ENCODE measurements around the gene TRIM54.

TRIM54 gene

DNA sequence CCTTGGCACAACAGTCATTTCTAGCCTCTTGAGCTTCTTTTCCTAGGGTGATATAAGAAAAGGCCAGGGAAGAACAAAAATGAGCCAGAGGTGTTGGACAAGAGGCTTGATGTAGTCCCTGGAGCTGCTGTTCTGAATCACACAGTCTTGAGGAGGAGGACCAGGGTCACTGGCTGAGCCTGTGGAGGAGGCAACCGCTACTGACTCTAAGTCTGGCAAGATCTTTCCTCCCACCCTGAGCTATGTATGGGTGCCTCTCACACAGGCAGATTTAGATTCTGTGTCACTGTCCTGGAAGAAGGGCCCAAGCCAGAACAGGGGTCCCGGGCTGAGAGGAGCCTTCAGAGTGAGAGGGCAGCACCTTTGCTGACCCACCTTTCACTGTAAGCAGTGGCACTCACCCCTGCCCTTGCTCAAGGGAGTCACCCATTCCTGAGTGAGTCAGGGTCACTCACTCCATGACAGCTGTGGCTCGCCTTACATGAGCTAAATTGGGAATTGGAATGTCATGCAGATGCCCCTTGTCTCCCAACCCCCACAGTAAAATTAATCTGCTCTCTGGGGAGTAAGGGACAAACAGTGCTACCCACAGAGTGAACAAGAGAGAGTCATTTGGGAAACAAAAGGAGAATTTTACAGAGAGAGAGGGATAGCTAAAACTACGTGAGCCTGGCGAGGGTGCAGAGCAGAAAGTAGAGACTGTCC lies at the start of gene TRIM54:
TSS of gene TRIM54 (plus strand) at position 575 of the 705 bp plus-strand sequence. CDS start 303 bp downstream, outside the sequence.
- no peak for DNase-seq (ENCODE audit: low read depth in 2 of 2)

DNA sequence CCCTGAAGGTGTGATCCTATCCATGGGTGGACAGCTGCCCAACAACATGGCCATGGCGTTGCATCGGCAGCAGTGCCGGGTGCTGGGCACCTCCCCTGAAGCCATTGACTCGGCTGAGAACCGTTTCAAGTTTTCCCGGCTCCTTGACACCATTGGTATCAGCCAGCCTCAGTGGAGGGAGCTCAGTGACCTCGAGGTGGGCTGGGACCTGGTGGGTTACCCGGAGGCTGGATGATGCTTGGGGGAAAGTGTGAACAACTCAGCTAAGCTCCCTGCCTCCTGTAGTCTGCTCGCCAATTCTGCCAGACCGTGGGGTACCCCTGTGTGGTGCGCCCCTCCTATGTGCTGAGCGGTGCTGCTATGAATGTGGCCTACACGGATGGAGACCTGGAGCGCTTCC lies 48.9 kb upstream of the TRIM54 start:
- no peak for DNase-seq (ENCODE audit: low read depth in 2 of 2)

- no peak for DNase-seq (ENCODE audit: low read depth in 2 of 2)
Observed at GRCh38 chr2:27236136-27236535, 46.1 kb upstream of the TRIM54 start.

DNA sequence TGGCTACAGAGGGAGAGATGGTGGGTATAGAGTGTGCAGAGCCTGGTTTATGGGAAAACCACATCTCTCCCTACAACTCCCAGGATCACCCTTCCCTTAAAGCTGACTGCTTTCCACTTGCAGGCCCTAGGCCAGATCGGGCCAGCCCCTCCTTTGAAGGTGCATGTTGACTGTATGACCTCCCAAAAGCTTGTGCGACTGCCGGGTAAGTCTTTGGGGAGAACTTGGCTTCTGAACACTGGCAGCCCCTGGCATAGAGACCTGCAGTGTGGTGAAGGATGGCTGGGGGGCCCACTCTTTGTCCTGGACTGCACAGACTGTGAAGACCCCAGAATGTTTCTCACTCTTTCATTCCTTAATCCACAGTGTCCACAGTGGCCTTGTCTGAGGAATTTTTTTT lies 45.6 kb upstream of the TRIM54 start:
- no peak for DNase-seq (ENCODE audit: low read depth in 2 of 2)

GRCh38 chr2:27237341-27237945 lies 44.8 kb upstream of the TRIM54 start:
- DNase-seq (ENCODE audit: low read depth in 2 of 2): no peak

DNA sequence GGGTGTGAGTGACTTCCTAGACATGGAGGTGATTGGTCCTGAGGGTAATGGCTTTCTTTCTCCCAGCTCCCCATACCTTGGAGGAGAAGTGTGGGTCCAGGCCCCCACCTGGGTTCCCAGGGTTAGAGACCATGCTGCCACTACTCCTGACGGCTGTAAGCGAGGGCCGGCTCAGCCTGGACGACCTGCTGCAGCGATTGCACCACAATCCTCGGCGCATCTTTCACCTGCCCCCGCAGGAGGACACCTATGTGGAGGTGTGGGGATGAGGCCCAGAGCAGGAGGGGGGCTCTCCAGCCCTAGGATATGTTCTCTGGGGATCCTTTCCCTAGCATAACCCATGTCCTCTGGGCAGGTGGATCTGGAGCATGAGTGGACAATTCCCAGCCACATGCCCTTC lies 43.3 kb upstream of the TRIM54 start:
- no peak for DNase-seq (ENCODE audit: low read depth in 2 of 2)

GRCh38 chr2:27240406-27240805 lies 41.8 kb upstream of the TRIM54 start:
- DNase-seq (ENCODE audit: low read depth in 2 of 2): no peak

DNA sequence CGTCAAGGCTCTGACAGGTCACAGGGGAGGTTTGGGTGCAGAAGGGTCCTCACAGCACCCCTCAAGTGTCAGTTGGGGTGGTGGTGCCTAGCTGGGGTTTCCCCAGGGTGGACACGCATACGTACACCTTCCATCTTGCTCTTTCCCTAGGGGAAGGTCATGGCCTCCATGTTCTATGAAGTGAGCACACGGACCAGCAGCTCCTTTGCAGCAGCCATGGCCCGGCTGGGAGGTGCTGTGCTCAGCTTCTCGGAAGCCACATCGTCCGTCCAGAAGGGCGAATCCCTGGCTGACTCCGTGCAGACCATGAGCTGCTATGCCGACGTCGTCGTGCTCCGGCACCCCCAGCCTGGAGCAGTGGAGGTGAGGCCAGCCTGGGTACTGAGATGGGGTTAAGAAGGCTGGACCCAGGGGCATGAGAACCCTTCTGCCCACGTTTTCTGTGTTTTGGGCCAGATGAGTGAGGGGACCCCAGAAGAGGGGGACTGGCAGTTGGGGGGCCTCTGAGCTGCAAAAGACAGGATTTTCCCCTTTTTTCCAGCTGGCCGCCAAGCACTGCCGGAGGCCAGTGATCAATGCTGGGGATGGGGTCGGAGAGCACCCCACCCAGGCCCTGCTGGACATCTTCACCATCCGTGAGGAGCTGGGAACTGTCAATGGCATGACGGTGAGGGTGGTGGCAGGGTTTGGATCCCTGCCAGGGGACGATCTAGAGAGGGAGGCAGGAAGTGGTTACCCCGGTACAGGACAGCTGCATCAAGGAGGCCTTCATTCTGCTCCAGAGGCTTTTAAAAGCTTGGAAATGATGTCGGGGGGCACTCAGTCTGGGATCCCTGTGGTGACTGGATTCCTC lies 40.2 kb upstream of the TRIM54 start:
- DNase-seq (ENCODE audit: low read depth in 2 of 2): no peak

DNA sequence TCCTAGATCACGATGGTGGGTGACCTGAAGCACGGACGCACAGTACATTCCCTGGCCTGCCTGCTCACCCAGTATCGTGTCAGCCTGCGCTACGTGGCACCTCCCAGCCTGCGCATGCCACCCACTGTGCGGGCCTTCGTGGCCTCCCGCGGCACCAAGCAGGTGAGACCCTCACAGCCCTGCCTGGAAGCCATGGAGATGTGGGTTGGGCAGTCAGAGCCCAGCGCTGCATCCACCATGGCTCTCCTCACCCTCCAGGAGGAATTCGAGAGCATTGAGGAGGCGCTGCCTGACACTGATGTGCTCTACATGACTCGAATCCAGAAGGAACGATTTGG lies 39.6 kb upstream of the TRIM54 start:
- no peak for DNase-seq (ENCODE audit: low read depth in 2 of 2)

- DNase-seq (ENCODE audit: low read depth in 2 of 2): no peak
Observed at GRCh38 chr2:27243391-27244130, 38.7 kb upstream of the TRIM54 start.

DNA sequence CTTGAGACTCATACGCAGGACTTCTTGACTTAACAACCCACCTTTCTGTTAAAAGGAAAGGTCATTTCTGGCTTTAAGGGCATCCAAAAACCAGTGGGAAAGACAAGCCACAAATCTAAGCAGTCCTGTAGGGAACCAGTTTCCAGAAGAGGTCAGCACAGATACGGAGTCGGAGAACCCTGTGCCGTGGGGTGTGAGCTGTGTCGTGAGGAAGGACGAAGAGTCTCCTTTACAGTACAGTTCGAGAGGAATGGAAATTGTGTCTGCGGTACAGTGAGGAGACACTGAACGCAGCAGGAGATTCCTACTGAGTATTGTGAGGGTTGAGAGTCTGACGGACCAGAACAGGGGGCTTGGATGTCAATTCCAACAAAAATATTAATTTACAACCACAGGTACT lies 37.1 kb upstream of the TRIM54 start:
- DNase-seq (ENCODE audit: low read depth in 2 of 2): no peak

- no peak for DNase-seq (ENCODE audit: low read depth in 2 of 2)
Observed at GRCh38 chr2:27245626-27246025, 36.6 kb upstream of the TRIM54 start.

- no peak for DNase-seq (ENCODE audit: low read depth in 2 of 2)
Observed at GRCh38 chr2:27247893-27248292, 34.3 kb upstream of the TRIM54 start.

GRCh38 chr2:27249159-27249890 lies 32.9 kb upstream of the TRIM54 start:
- no peak for DNase-seq (ENCODE audit: low read depth in 2 of 2)

DNA sequence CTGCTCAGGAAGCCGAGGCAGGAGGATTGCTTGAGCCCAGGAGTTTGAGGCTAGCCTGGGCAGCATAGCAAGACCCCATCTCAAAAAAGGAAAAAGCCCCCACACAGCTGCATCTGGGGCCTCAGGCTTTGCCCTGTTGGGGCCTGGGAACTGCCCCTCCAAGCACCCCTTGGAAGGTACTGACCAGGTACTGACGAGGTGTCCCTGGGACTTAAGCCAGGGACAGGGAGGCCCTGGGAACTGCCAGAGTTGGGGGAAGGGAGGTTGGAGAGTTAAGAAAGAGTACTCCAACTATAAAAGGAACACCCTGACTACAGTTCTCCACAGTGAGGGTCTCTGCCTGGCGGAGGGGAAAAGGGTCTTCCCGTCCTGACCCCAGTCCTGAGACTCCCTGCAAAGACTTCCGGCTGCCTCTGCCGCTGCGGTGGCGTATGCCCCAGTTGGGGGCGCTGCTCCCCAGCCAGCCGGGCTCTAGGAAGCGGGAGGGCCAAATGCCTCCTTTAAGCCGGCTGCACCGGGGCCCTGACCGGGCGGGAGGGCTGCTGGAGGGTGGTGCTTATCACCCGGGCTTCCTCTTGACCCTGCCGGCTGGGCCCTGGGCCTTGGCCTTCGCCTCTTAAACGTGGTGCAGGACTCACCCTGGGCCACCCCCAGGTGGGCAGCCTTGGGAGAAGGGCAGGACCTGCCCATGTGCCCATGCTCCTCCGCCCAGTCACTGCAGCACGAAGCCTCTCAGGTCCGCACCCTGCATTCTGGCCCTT lies 32.2 kb upstream of the TRIM54 start:
- DNase-seq (ENCODE audit: low read depth in 2 of 2): peak; percentile 25 to 41

GRCh38 chr2:27250652-27251379 lies 31.4 kb upstream of the TRIM54 start:
- no peak for DNase-seq (ENCODE audit: low read depth in 2 of 2)

DNA sequence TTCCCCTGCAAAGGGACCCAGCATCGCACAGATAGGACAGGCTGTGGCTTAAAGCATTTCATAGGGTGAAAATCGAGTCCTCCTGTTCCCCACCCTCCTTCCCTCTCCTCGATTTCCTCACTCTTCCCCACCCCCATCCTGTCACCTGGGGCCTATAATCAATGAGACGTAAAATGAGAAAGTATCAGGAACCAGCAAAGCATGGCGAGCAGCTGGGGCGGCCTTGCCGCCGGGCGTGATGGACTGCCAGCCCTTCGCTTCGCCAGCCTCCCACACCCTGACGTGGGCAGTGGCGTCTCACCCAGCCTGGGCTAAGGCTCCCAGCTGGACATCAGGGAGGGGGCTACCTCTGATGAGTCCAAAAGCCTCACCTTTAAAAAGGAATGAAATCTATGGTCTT lies 30.5 kb upstream of the TRIM54 start:
- no peak for DNase-seq (ENCODE audit: low read depth in 2 of 2)

DNA sequence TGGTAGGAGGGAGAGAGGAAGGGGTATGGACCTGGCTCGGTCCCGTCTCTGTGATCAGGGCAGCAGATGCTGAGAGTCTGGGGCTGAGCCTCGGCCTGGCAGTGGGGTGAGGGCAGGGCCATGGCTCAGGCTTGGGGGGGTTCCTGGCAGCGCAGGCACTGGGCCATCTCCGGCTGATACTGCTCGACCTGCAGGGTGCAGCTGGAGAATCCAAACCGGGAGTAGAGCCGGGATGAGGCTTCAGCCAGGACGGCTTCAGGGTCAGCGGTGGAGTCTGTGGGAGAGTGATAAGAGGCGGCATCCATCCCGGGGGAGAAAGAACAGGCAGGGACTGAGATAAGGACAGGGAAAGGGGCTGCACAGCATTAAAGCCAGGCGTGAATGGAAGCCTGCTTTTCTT lies 27.0 kb upstream of the TRIM54 start:
- no peak for DNase-seq (ENCODE audit: low read depth in 2 of 2)

GRCh38 chr2:27255660-27256059 lies 26.6 kb upstream of the TRIM54 start:
- DNase-seq (ENCODE audit: low read depth in 2 of 2): no peak

DNA sequence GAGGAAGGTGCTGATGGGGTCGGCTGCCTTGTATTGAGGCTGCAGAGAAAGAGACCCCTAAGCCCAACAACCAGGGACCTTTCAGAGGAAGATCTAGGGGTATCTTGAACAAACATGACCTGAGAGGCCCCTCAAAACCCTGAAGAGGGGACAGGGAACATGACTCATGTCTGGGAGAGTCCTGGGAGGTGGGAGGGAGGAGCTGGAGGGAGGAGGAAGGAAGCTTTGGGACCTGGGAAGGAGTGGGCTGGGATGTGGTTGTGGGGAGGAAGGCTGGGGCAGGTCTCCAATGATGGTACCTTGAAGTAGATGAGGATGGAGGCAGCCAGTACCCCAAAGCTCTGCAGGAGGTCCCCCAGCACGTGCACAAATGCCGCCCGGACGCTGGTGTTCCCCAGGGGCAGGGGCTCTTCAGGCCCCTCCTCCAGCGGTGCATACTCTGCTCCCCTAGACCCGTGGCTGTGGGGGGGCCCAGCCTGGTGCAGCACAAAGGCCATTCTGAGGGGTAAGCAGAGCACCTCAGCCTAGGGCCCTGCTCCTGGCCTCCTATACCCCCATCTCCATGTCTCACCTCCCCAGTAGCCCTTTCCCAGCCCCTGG lies 25.3 kb upstream of the TRIM54 start:
- DNase-seq (ENCODE audit: low read depth in 2 of 2): no peak

All from stimulated activated CD4-positive, alpha-beta T cell treated with anti-CD3 and anti-CD28 coated beads, Interleukin-12 subunit alpha, Interleukin-12 subunit beta, amount 100 ng/mL, for 24 hours (primary cell).